Measurements from ENCODE around the gene ADD2. TPM values are rescaled to one million over a fixed set of nuclear protein-coding genes. Genes with fewer than 3 reads are reported as not detected.

The ADD2 gene
- total RNA-seq, 1 donor from 2014 or later, result 4.8 TPM

Other genes starting within 250 kb of the ADD2 start
- gene TGFA, start 214.4 kb downstream of the ADD2 start, total RNA-seq, result 0.55 and 1.4 TPM in 2 replicates
- gene FIGLA, start 22.4 kb upstream of the ADD2 start, total RNA-seq, result not detected in 2 replicates
- gene CLEC4F, start 52.4 kb upstream of the ADD2 start, total RNA-seq, result not detected in 2 replicates
- gene CD207, start 67.6 kb upstream of the ADD2 start, total RNA-seq, result not detected in 2 replicates
- gene VAX2, start 132.4 kb upstream of the ADD2 start, total RNA-seq, result 0.26 and 0.48 TPM in 2 replicates
- gene ATP6V1B1, start 167.7 kb upstream of the ADD2 start, total RNA-seq, result not detected in 2 replicates
- gene ANKRD53, start 210.4 kb upstream of the ADD2 start, total RNA-seq, result 0.94 and 1.1 TPM in 2 replicates
- 44.7 and 47.8 TPM in 2 replicates for gene TEX261, start 226.7 kb upstream of the ADD2 start, total RNA-seq